Hematopoietic multipotent progenitor cell (in vitro differentiated cells): Measurements from ENCODE around the gene POF1B. TPM values are rescaled to one million over a fixed set of nuclear protein-coding genes. Genes with fewer than 3 reads are reported as not detected.
"Not testable (repeated sequence)": the region's sequence is repeated elsewhere in the genome, so short reads cannot be mapped to it uniquely, and the experiment has no call there.

ENCODE experiments used
- DNase-seq, 3 donors: peaks; one replicate each; pipeline ENCODE4 v3.0.0-alpha.2; 2011 to 2015; ENCODE audit warnings: low read depth in 2 of 3, low spot score in 2 of 3
- total RNA-seq: library from RNA; depleted of rRNA; stranded (reverse); fragments of >200 nt; gene quantifications from one replicate; pipeline ENCODE4 v1.2.3, GENCODE V29; 2012

The POF1B gene
- not detected for total RNA-seq

GRCh38 chrX:85379174-85379907 is at the start of gene POF1B:
POF1B (minus strand) TSS chrX:85379665; CDS start chrX:85379454, 211 bp downstream.
- DNase-seq: no peak

GRCh38 chrX:85429066-85429465 is 49.6 kb upstream of the POF1B start:
- DNase-seq: no peak

GRCh38 chrX:85419293-85419692 is 39.8 kb upstream of the POF1B start:
- DNase-seq: no peak

- DNase-seq: no peak
Measured at GRCh38 chrX:85391878-85392238, 12.4 kb upstream of the POF1B start.

GRCh38 chrX:85391185-85391877 is 11.9 kb upstream of the POF1B start:
- DNase-seq: no peak

- DNase-seq: no peak
Measured at GRCh38 chrX:85381602-85382001, 2.1 kb upstream of the POF1B start.

- no peak for DNase-seq
Measured at GRCh38 chrX:85378461-85378860, 1.0 kb downstream of the POF1B start.

GRCh38 chrX:85375333-85375738 is 4.1 kb downstream of the POF1B start:
- no peak for DNase-seq

- no peak for DNase-seq
Measured at GRCh38 chrX:85365370-85365995, 14.0 kb downstream of the POF1B start.

- DNase-seq: no peak
Measured at GRCh38 chrX:85359051-85359450, 20.4 kb downstream of the POF1B start.

GRCh38 chrX:85345523-85345922 is 33.9 kb downstream of the POF1B start:
- no peak for DNase-seq

GRCh38 chrX:85327060-85327333 is 52.5 kb downstream of the POF1B start:
- no peak for DNase-seq

- DNase-seq: no peak
Measured at GRCh38 chrX:85326234-85327059, 53.0 kb downstream of the POF1B start.

- DNase-seq: not testable (repeated sequence)
Measured at GRCh38 chrX:85311348-85311747, 68.1 kb downstream of the POF1B start.

- DNase-seq: peak in 1 of 3 donors; percentile 1
Measured at GRCh38 chrX:85309717-85310116, 69.7 kb downstream of the POF1B start.

- no peak for DNase-seq
Measured at GRCh38 chrX:85303544-85303943, 75.9 kb downstream of the POF1B start.

GRCh38 chrX:85288992-85289723 is 90.3 kb downstream of the POF1B start:
- DNase-seq: no peak

- DNase-seq: not testable (repeated sequence)
Measured at GRCh38 chrX:85285286-85285685, 94.2 kb downstream of the POF1B start.

GRCh38 chrX:85244450-85245211 is 134.8 kb downstream of the POF1B start:
- DNase-seq: peak in 2 of 3 donors; percentile 40 to 55
